Anterior cingulate cortex (tissue), 58 donors: Measurements from ENCODE around the gene STON2.
A peak's percentile ranks its signal among the peaks of the same experiment; 100 is the strongest.
"Not testable (repeated sequence)": the region's sequence is repeated elsewhere in the genome, so short reads cannot be mapped to it uniquely, and the experiment has no call there.

Experiments
- DNase-seq, 58 donors: peaks; one replicate each; lab custom pipeline; 2025; lab: John Stamatoyannopoulos, UW

Gene STON2

GRCh38 chr14:81235096-81235495, 165.0 kb downstream of the STON2 start:
- DNase-seq, result no peak

- DNase-seq, result no peak
Measured at GRCh38 chr14:81234278-81234677, 165.8 kb downstream of the STON2 start.

GRCh38 chr14:81233615-81234014, 166.5 kb downstream of the STON2 start:
- no peak for DNase-seq

GRCh38 chr14:81231540-81231939, 168.6 kb downstream of the STON2 start:
- no peak for DNase-seq

- no peak for DNase-seq
Measured at GRCh38 chr14:81224222-81224621, 175.9 kb downstream of the STON2 start.

GRCh38 chr14:81223788-81224187, 176.3 kb downstream of the STON2 start:
- not testable (repeated sequence) for DNase-seq

GRCh38 chr14:81222691-81223090, 177.4 kb downstream of the STON2 start:
- no peak for DNase-seq

- no peak for DNase-seq
Measured at GRCh38 chr14:81222126-81222525, 178.0 kb downstream of the STON2 start.

GRCh38 chr14:81221579-81222102, 178.5 kb downstream of the STON2 start:
- peak in 5 of 58 donors; percentile 39 to 59 (median 43) for DNase-seq

- DNase-seq, result peak; percentile 86 to 100 (median 98)
Measured at GRCh38 chr14:81220830-81221578, 179.1 kb downstream of the STON2 start, which contains the start of gene GTF2A1. Gene GTF2A1 (minus strand): TSS chr14:81220959. CDS start chr14:81220518, 441 bp downstream.

- DNase-seq, result no peak
Measured at GRCh38 chr14:81220580-81220829, 179.6 kb downstream of the STON2 start.

- DNase-seq, result peak in 27 of 58 donors; percentile 2 to 62 (median 42)
Measured at GRCh38 chr14:81219759-81220579, 180.2 kb downstream of the STON2 start.

- peak; percentile 29 to 97 (median 86) for DNase-seq
Measured at GRCh38 chr14:81219210-81219758, 180.8 kb downstream of the STON2 start.

GRCh38 chr14:81211844-81212243, 188.3 kb downstream of the STON2 start:
- peak in 20 of 58 donors; percentile 3 to 52 (median 16) for DNase-seq
